Left ventricle myocardium inferior (tissue), 1 donor: ENCODE data around the gene ATPAF2. TPM values are rescaled to one million over a fixed set of nuclear protein-coding genes. Genes with fewer than 3 reads are reported as not detected.
A peak's percentile ranks its signal among the peaks of the same experiment; 100 is the strongest.

Experiments used
- DNase-seq: peaks from one replicate; pipeline ENCODE4 v3.0.0-alpha.2; 2020
- H3K27ac ChIP-seq: fragments of 200-600 bp; replicated peaks from 2 replicates; pipeline ENCODE4 v1.8.0; 2021
- H3K27me3 ChIP-seq: fragments of 200-600 bp; 2 replicates; pipeline ENCODE4 v1.8.0; 2021; ENCODE audit warnings: low read depth
- H3K36me3 ChIP-seq: fragments of 200-600 bp; 2 replicates; pipeline ENCODE4 v1.8.0; 2021
- H3K4me1 ChIP-seq: fragments of 200-600 bp; 2 replicates; pipeline ENCODE4 v1.8.0; 2021
- H3K4me3 ChIP-seq: fragments of 200-600 bp; 2 replicates; pipeline ENCODE4 v1.8.0; 2021; ENCODE audit warnings: mild to moderate bottlenecking, moderate library complexity
- H3K9me3 ChIP-seq: fragments of 200-600 bp; replicated peaks from 2 replicates; pipeline ENCODE4 v1.8.0; 2021
- CTCF ChIP-seq: fragments of 200-600 bp; IDR thresholded peaks from 2 replicates; pipeline ENCODE4 v1.8.0; 2021; ENCODE audit warnings: antibody characterized with exemption, mild to moderate bottlenecking, borderline replicate concordance
- intact Hi-C: fragments of 100-400 bp; cut with micrococcal nuclease; formaldehyde crosslinking; loops from one replicate; pipeline ENCODE4 v1.11.0; 2022
- total RNA-seq: library from RNA; stranded (reverse); fragmentation: NEBNext Ultra II Directional; extraction: Animal tissue kit (Norgen Biotek cat#: 25700); gene quantifications from one replicate; pipeline ENCODE4 v1.2.1, GENCODE V29; 2021
- donor health status: DM: no; HTN: yes; CAD: no; lungs with severe emphysema.

The ATPAF2 gene
- total RNA-seq, 1 donor from 2014 or later = 37.5 TPM

GRCh38 chr17:18033442-18034099, 5.4 kb downstream of the ATPAF2 start:
- intact Hi-C loops = loop anchor here (10.0 kb wide), 1 partner anchor 139 kb away; no protein-coding TSS in a partner anchor
- Histone ChIP-seq H3K27me3 (no peaks in the 10 kb centered on the region), H3K36me3 (no peaks in the 10 kb centered on the region), H3K27ac (peak overlapping the region; percentile 66), H3K4me1 (peaks cover 55% of the 10 kb centered on the region), H3K9me3 (no peaks in the 10 kb centered on the region), H3K4me3 (no peak overlapping the region)
- peak; percentile 70 for TF ChIP-seq CTCF
- no peak for DNase-seq

GRCh38 chr17:18031955-18032354, 7.0 kb downstream of the ATPAF2 start:
- intact Hi-C loops = loop anchor here (10.0 kb wide), 1 partner anchor 137 kb away; no protein-coding TSS in a partner anchor
- Histone ChIP-seq H3K27me3 (no peaks in the 10 kb centered on the region), H3K27ac (peak overlapping the region; percentile 66), H3K9me3 (no peaks in the 10 kb centered on the region), H3K4me3 (no peak overlapping the region), H3K36me3 (no peaks in the 10 kb centered on the region), H3K4me1 (peaks cover 55% of the 10 kb centered on the region)
- TF ChIP-seq CTCF = no peak
- DNase-seq = no peak

GRCh38 chr17:18028952-18029540, 9.9 kb downstream of the ATPAF2 start:
- H3K9me3 ChIP-seq = no peaks in the 10 kb centered on the region
- H3K4me3 ChIP-seq = no peak overlapping the region

GRCh38 chr17:18028114-18028951, 10.6 kb downstream of the ATPAF2 start:
- H3K27ac ChIP-seq = peak overlapping the region; percentile 90
- H3K36me3 ChIP-seq = no peaks in the 10 kb centered on the region
- no peak for DNase-seq
- TF ChIP-seq CTCF = no peak
- no peaks in the 10 kb centered on the region for H3K27me3 ChIP-seq
- H3K4me3 ChIP-seq = no peak overlapping the region
- intact Hi-C loops = loop anchor here (10.0 kb wide), 1 partner anchor 354 kb away; no protein-coding TSS in a partner anchor
- peaks cover 68% of the 10 kb centered on the region for H3K4me1 ChIP-seq
- H3K9me3 ChIP-seq = no peaks in the 10 kb centered on the region

More at GRCh38 chr17:18028952-18029540, 9.9 kb downstream of the ATPAF2 start:
- no peaks in the 10 kb centered on the region for H3K27me3 ChIP-seq
- peaks cover 69% of the 10 kb centered on the region for H3K4me1 ChIP-seq
- no peak for TF ChIP-seq CTCF
- no peak for DNase-seq
- H3K36me3 ChIP-seq = no peaks in the 10 kb centered on the region
- peak overlapping the region; percentile 90 for H3K27ac ChIP-seq
- intact Hi-C loops = loop anchor here (10.0 kb wide), 1 partner anchor 354 kb away; no protein-coding TSS in a partner anchor

GRCh38 chr17:18027280-18027679, 11.7 kb downstream of the ATPAF2 start:
- no peaks in the 10 kb centered on the region for H3K9me3 ChIP-seq
- no peaks in the 10 kb centered on the region for H3K27me3 ChIP-seq
- peaks cover 57% of the 10 kb centered on the region for H3K4me1 ChIP-seq
- H3K36me3 ChIP-seq = no peaks in the 10 kb centered on the region
- no peak for TF ChIP-seq CTCF
- H3K4me3 ChIP-seq = no peak overlapping the region
- H3K27ac ChIP-seq = peak overlapping the region; percentile 90
- DNase-seq = peak; percentile 39
- intact Hi-C loops = loop anchor here (10.0 kb wide), 1 partner anchor 352 kb away; no protein-coding TSS in a partner anchor
